NCI-H82 treated with DMSO at 0.1 percent for 48 hours (cell line): ENCODE data around the gene MRPL33.
"Not testable (repeated sequence)": the region's sequence is repeated elsewhere in the genome, so short reads cannot be mapped to it uniquely, and the experiment has no call there.

ENCODE experiments used
- DNase-seq: peaks from one replicate; lab custom pipeline; 2025; ENCODE audit not compliant: unreplicated experiment; lab: John Stamatoyannopoulos, UW

Gene MRPL33

DNA sequence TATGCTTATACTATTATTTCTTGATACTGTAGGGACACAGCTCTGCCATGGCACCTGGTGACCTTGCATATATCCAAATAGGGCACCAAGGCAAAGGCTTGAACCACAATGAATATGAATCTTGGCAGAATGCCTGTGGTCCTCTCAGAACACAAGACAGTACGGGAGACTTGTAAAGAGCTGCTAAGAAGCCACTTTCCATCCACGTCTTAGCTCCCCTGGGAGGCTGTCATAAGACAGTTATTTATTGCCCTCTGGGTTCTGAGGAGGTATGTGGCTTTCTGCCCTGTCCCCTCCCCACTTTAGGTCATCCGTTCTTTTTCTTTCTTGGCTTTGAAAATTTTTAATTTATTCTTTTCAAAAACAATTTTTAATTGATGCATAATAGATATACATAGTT, 29.8 kb upstream of the MRPL33 start:
- DNase-seq = no peak

DNA sequence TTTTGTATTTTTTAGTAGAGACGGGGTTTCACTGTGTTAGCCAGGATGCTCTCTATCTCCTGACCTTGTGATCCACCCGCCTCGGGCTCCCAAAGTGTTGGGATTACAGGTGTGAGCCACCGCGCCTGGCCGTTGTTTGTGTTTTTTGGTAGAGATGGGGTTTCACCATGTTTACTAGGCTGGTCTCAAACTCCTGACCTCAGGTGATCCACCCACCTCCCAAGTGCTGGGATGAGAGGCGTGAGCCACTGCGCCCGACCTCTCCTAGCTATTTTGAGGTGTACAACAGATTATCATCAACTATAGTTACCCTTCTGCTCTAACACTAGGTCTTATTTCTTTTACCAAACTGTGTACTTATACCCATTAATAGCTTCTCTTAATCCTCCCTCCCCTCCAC, 28.9 kb upstream of the MRPL33 start:
- no peak for DNase-seq

DNA sequence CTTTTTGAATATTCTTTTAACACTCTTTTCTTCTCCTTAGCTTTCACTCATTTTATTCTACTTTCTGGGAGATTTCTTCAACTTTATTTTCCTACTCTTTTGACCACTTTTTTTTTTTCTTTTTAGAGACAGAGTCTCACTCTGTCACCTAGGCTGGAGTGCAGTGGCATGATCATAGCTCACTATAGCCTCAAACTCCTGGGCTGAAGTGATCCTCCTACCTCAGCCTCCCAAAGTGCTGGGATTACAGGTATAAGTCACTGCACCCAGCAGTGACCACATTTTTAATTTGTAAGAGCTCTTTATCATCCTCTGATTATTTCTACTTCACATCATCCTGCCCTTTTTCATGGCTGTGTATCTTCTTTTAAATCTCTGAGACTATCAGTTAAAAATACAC, 26.0 kb upstream of the MRPL33 start:
- not testable (repeated sequence) for DNase-seq

DNA sequence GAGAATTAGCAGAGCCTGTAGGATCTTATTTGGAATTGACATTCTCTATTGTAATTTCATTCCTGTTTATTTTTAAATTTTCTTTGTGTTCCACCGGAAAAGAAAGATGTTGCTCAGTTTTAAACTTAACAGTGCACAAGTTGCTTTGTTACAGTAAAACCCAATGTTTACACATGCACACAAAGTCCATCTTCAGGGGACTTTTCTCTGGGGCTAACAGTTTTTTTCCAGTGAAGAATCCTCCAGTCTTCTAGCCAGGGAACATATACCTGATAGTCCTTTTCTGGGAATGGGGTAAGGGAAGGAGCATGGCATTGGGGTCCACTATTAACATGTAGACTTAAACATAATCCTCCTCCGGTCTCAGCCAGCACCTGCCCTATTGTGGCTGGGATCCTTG, 25.2 kb upstream of the MRPL33 start:
- no peak for DNase-seq

DNA sequence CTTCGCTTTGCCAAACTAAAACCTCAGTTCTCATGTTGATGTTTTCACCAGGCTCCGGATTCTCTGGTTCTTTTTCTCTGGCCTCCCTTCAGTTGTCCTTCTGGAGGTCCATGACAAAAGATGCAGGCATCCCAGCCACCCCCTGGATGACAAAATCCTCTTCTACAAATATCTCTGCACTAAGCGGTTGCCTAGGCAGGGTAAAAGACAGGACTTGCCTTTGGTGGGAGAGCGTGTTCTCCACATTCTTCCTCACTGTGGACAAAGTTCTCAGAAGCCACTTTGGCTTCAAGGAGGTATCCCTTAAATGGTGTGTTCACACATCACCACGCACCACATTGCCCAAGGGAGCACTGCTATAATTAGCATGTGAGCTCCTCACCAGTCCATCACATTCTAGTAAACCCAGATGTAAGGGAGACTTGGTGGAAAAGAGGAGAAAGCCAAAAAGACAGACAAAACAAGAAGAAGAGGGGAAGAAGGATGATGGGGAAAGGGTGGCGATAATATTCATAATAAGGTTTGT, 23.6 kb upstream of the MRPL33 start:
- no peak for DNase-seq

DNA sequence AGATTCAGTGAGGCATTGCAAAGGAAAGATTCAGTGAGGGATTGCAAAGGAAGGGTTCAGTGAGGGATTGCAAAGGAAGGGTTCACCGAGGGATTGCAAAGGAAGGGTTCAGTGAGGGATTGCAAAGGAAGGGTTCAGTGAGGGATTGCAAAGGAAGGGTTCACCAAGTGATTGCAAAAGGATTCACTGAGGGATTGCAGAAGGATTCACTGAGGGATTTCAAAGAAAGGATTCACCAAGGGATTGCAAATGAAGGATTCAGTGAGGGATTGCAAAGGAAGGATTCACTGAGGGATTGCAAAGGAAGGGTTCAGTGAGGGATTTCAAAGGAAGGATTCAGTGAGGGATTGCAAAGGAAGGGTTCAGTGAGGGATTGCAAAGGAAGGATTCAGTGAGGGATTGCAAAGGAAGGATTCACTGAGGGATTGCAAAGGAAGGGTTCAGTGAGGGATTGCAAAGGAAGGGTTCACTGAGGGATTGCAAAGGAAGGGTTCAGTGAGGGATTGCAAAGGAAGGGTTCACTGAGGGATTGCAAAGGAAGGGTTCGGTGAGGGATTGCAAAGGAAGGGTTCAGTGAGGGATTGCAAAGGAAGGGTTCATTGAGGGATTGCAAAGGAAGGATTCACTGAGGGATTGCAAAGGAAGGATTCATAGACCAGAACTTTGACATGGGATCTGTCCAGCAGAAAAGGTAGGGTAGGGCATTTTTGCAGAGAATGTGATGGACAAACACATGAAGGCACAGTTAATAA, 22.5 kb upstream of the MRPL33 start:
- DNase-seq = not testable (repeated sequence)

DNA sequence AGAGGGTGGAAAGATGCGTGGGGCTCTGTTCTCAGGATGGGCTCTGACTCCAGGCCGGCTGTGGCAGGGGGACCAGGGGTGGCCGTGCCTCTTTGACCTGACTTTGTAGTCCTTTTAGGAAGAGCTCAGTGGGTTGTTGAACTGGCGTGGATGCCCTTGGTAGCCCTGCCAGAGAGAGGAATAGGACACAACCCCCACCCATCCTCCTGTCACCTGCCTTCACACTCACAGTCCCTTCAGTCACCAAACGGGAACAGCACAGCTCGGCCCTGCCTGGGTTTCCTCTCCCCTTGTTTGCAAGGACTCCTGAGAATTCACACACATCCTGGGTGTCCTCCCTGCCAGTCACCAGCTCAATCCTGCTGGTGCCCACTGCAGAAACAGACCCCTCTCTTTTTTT, 20.1 kb upstream of the MRPL33 start:
- no peak for DNase-seq

DNA sequence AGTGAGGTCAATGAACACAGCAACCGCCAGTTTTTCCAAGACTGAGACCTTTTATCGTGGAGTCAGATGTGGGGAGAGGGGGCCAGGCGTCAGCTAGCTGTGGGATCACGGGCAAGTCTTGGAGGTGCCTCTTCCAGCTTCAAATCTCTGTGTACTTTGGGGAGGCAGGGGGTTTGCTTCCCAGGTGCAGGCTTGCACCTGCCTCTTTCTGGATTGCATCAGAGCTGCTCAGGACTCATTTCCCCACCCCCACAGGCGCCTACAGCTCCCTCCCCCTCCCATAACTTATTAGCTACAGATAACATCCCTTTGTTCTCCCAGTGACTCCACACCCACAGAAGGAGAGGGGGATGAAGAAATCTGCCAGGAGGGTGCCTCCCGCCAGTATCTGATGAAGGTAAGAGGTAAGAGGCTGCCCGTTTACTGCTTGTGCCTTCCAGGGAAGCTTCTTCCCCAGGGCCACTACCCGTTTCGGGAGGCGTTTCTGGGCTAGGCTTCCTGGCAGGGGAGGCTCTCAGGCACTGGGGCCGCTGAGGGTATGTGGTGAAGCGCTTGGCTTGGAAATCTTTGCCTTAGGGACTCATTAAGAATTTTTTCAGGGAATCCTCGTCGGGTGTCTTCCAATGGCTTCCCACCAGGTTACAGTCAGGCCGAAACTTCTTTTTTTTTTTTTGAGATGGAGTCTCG, 18.8 kb upstream of the MRPL33 start:
- no peak for DNase-seq

DNA sequence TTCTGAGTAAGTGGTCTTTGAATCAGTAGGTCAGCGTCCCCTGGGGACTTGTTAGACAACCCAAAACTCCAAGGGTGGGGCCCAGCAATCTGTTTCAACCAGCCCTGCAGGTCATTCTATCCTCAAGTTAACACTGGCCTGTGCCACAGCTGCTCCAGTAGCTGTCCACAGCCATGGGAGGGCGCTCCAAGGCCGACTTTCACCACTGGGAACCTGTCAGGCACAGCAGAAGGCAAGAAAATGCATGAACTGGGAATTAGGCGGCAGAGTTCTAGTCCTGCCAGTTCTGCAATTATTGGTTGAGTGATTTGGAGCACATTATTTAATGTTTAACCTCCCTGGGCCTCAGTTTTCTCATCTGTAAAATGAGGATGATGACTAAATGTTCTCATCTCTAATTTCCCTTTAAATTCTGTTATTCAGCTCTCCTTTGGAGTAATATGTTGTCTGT, 17.4 kb upstream of the MRPL33 start:
- DNase-seq = peak; percentile 7

DNA sequence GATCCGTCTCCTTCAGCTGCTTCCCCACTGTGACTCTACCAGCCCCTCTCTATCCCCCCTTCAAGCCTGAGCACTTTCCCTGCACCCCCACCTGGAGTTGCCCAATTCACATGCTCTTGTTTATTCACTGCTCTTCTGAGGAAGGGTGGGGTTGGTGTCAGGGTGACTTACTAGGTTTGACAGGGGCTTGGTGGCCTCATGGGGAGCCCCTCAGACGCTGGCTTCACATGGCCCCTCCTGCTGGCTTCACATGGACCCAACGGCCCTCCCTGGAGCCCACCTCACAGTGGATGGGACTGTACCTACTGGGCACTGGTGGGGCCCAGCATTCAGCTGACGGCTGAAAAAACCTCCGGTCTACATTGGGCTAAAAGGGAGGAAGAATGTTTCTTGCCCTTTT, 16.7 kb upstream of the MRPL33 start:
- no peak for DNase-seq

DNA sequence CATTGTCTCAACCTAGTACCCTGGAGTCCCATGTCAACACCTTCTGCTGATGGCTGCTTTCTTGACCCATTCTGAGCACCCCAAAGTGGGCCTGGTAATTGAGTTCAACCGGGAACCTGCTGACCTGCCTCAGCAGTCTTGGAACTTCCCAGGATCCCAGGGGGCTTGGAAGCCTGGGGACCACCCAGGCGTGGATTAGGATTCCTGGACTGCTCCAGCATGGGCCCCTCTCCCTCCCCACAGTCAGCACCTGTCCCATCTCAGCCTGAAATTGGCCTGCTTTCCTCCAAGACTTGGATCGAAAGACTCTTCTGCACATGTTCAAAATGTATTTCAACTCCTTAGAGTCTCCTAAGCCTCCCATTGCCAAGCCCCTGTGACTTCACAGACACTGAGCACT, 15.4 kb upstream of the MRPL33 start:
- no peak for DNase-seq

DNA sequence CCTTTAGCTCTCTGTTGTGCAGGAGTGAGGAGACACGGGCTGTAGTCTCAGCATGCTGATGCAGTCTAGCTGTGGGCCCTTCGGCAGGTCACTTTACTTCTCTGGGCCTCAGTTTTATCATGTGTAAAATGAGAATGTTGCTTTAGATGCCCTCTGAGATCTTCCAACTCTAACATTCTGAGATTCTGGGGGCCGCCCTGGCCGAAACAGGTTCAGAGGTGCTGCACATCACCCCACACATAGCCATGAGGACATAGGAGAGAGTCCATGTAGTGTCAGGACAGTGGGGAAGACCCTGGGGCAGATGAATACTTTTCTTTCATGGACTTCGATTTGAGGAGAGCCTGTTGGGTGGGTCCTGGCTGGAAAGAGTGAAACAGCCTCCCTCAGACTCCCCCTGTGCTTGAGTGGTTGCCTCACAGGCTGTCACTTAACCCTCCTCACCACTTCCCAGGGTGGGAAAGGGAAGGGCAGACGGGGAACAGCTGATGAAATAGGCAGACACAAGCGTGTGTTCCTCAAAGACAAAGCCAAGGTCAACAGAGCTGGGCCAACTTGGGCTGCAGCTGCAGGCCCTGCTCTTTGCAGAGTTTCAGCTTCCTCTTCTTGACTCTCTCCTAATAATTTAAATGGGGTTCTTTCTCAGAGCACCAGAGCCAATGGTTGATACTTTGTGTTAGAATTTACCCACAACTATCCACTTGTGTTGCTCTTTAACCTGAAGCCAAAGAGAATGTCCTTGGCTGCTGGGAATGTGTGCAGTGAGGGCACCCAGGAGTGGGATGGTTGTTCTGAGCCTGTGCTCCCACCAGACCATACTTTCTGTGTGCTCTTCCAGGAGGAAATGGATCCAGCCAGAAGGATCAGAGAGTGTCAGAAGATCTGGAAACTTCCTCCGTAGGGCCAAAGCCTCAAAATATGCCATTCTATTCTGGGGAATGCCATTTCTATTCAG, 14.7 kb upstream of the MRPL33 start:
- no peak for DNase-seq

DNA sequence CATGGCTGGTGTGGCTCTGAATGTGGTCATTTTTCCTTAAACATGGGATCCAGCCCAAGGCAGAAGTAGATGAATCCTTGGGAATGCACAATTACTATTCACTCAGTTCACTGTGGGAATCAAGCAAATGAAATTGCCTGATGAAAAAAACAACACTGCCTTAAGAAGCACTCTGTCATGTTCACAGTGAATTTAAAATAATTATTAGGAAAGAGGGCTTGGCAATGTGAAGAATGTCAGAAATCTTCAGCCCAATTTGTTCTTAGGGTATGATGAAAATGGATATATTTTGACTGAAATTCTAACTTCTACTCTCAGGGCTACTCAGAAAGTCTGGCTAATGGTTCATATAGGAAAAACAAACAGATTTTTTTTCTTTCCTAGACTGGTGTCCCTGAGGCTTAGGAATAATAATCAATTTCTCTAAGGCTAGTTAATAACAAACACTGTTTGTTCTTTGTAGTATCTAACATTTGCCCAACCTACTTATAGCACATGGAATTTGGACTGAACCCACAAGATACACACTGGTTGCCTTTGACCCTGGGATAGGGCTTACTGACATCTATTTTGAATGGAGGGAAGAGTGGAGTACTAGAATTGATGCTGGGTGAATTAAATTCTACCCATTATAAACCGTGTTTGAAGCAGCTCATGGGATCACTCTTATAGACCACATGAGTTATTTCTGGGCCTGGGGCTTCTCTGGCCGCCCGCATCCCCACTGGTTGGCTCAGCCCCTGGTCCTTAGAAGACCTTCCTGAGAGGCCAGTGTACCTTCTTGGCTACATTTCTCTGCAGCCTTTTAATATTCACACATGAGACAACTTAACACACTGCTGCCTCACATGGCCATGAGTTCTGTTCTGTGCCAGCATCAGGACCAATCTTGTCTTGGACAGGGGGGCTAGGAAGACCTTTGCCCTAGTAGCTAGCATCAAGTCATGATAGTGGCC, 8.3 kb upstream of the MRPL33 start:
- no peak for DNase-seq

DNA sequence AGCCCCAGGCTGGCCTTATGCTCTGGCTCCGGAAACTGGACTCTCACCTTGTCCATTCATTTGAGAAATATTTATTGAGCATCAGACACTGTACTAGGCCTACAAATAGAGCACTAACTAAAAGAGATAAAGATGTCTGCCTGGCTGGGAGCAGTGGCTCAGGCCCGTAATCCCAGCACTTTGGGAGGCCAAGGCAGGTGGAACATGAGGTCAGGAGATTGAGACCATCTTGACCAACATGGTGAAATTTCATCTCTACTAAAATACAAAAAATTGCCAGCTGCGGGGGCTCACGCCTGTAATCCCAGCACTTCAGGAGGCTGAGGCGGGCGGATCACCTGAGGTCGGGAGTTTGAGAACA, 7.6 kb upstream of the MRPL33 start:
- no peak for DNase-seq

DNA sequence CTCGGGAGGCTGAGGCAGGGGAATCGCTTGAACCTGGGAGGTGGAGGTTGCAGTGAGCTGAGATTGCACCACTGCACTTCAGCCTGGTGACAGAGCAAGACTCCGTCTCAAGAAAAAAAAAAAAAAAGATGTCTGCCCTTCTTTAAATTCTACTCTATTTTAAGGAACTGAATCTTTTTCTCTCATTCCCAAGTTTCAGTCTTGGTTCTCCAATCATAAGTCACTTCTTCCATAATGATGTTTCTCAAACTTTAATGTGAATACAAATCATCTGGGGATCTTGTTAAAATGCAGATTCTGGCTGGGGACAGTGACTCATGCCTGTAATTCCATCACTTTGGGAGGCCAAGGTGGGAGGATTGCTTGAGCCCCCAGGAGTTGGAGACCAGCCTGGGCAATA, 7.0 kb upstream of the MRPL33 start:
- DNase-seq = not testable (repeated sequence)

DNA sequence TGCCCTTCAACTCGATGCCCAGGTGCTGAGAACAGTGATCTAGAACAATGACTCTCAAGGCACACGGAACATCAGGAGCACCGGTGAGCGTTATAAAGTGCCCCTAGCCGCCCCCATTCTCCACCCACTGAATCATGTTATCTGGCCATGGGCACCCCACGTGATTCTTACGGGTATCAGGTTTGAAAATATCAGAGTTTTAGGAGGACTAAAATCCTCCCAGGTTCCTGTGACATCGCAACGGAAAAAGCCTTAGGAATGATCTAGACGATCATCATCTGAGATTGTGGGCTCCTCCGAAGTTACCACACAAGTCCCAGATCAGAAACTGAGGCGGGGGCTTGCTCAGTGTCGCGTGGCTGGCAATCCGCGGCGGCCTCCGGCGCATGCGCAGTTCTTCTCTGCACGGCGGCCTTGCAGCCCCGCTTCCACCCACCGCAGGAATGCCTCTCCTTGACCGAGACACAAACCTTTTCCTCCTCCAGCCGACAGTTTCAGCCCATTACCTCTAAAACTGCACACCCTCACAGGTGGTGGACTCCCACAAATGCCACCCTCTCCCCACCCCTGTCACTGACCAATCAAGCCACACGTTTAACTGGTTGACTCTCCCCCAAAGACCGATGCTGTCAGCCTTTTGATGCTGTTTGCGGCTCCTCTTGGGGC, 5.8 kb upstream of the MRPL33 start:
- no peak for DNase-seq

DNA sequence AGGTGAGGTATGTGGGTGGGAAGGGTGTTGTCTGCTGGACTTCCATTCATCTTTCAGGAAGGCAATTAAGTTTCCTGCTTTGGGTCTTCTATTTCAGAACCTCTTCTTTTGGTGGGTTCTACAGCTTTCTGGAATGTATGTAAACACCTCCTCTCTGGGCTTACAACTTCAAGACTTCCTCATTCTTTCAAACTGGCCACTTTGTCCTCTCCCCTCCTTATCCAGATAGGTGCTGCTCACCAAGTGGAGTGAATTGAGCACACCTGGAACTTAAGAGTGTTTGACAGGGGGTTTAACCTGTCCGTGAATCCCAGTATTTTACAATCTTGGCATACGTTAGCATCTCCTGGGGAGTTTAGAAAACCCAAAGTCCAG, 5.2 kb upstream of the MRPL33 start:
- no peak for DNase-seq

DNA sequence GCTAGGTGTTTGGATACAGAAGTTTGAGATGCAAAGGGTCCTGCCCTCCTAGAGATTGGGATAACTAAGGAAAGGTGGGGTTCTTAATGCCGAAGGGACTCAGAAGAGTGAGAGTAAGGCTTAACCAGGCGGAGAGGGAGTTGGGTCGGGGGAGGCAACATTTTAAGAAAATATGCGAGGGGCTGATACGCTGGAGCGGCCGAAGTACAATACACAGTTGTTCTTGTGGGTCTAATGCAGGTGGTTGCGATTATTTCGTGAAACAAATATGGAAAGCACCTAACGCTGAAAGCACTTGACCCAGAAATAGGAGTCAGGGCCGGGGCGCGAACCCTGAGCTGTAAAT, 344 bp upstream of the MRPL33 start:
- DNase-seq = no peak

DNA sequence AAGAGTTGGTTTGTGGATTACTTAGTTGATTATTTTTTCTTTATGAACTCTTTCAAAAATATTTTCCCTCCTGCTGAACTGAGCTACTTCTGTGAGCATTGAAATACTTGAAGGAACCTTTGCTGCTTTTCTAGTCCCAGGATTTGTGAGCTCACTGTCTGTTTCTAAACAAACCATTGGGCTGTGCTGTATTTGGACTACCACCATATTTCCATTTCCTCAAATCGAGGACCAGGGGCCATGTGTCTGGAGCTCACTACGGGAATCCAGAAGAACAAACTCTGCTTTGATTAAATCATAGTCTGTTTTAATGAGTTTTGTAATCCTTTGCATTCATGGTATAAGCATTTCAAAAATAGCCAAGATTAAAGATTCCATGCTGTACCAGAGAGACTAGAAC, 1.3 kb downstream of the MRPL33 start:
- DNase-seq = no peak

DNA sequence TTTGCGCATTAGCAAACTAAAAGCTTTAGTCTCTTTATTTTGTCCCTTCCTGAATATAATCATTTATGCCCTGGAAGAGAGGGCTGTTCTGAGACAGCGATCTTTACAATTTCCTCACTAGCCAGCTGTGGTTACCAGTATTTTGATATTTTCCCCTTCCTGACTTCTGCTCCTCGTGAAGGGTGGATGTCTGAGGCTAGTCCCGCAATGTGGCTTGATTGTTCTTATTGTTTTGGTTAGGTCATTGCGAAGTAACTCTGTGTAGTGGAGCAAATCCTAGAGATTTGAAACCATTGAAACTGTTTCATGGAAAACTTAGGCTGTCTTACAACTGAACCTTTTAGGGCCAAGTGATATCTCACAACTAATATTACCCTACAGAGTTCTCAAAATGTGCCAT, 2.4 kb downstream of the MRPL33 start:
- no peak for DNase-seq
